ENCODE results near the gene ABCA7.

DNA sequence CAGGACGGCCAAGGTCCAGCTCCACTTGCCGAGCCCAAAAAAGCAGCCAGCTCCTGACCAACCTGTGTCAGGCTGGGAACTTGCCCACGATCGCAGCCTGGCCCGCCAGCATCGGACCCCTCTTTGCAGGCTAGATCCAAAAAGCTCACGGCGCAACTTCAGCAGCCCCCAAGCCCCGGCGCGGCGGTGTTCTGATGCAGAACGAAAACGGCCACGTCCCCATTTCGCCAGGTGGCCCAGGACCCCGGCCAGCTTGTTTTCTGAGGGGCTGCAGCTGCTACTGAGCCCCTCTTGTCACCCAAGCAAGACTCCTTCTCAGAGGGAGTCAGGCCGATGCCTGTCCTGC lies 20.3 kb upstream of the ABCA7 start:
- TF ChIP-seq, protein P1, sequence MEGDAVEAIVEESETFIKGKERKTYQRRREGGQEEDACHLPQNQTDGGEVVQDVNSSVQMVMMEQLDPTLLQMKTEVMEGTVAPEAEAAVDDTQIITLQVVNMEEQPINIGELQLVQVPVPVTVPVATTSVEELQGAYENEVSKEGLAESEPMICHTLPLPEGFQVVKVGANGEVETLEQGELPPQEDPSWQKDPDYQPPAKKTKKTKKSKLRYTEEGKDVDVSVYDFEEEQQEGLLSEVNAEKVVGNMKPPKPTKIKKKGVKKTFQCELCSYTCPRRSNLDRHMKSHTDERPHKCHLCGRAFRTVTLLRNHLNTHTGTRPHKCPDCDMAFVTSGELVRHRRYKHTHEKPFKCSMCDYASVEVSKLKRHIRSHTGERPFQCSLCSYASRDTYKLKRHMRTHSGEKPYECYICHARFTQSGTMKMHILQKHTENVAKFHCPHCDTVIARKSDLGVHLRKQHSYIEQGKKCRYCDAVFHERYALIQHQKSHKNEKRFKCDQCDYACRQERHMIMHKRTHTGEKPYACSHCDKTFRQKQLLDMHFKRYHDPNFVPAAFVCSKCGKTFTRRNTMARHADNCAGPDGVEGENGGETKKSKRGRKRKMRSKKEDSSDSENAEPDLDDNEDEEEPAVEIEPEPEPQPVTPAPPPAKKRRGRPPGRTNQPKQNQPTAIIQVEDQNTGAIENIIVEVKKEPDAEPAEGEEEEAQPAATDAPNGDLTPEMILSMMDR (IDR thresholded peaks at IDR 0.05): no peak
- no peak for TF ChIP-seq POLR2A (IDR thresholded peaks at IDR 0.05)

Measured in testis (tissue), 2 donors.